ENCODE measurements around the gene MORN1.

MORN1 gene

GRCh38 chr1:2344121-2344681, 47.2 kb downstream of the MORN1 start:
- no peak for TF ChIP-seq CTCF (IDR thresholded peaks at IDR 0.05; ENCODE audit: low read depth, low read length)
- no peak overlapping the region for H3K4me3 ChIP-seq (ENCODE audit: low read depth, low read length)

GRCh38 chr1:2343023-2343935, 48.1 kb downstream of the MORN1 start:
- no peak for TF ChIP-seq CTCF (IDR thresholded peaks at IDR 0.05; ENCODE audit: low read depth, low read length)
- H3K4me3 ChIP-seq (ENCODE audit: low read depth, low read length) = no peak overlapping the region

GRCh38 chr1:2342384-2343022, 48.9 kb downstream of the MORN1 start:
- no peak for TF ChIP-seq CTCF (IDR thresholded peaks at IDR 0.05; ENCODE audit: low read depth, low read length)

GRCh38 chr1:2341706-2342383, 49.5 kb downstream of the MORN1 start:
- TF ChIP-seq CTCF (IDR thresholded peaks at IDR 0.05; ENCODE audit: low read depth, low read length) = no peak
- H3K4me3 ChIP-seq (ENCODE audit: low read depth, low read length) = no peak overlapping the region

More at GRCh38 chr1:2342384-2343022, 48.9 kb downstream of the MORN1 start:
- no peak overlapping the region for H3K4me3 ChIP-seq (ENCODE audit: low read depth, low read length)

GRCh38 chr1:2340918-2341254, 50.5 kb downstream of the MORN1 start:
- no peak for TF ChIP-seq CTCF (IDR thresholded peaks at IDR 0.05; ENCODE audit: low read depth, low read length)
- no peak overlapping the region for H3K4me3 ChIP-seq (ENCODE audit: low read depth, low read length)

GRCh38 chr1:2340086-2340917, 51.1 kb downstream of the MORN1 start:
- TF ChIP-seq CTCF (IDR thresholded peaks at IDR 0.05; ENCODE audit: low read depth, low read length) = no peak
- H3K4me3 ChIP-seq (ENCODE audit: low read depth, low read length) = no peak overlapping the region
